GM10248 (cell line): ENCODE data around the gene OTULIN.

Source experiments
- CTCF ChIA-PET: fragments of 300-600 bp; sonication (Branson Sonifier 250); formaldehyde crosslinking; extraction: SDS; loops from one replicate; lab custom pipeline; 2021; ENCODE audit warnings: antibody characterized with exemption; lab: Yijun Ruan, JAX
- POLR2A ChIA-PET: fragments of 350-650 bp; sonication (Branson Sonifier 250); formaldehyde crosslinking; extraction: SDS; loops from one replicate; lab custom pipeline; 2020; ENCODE audit warnings: antibody characterized with exemption; lab: Yijun Ruan, JAX
- DNase-seq: peaks from one replicate; pipeline ENCODE4 v3.0.0; 2012; ENCODE audit errors: extremely low spot score
- TF ChIP-seq, protein P1 (sequence below): IDR thresholded peaks from 2 replicates; pipeline ENCODE4 v1.5.1; 2012; ENCODE audit warnings: mild to moderate bottlenecking, low read depth; ENCODE audit errors: extremely low read depth, missing control alignments, control extremely low read depth

OTULIN gene

DNA sequence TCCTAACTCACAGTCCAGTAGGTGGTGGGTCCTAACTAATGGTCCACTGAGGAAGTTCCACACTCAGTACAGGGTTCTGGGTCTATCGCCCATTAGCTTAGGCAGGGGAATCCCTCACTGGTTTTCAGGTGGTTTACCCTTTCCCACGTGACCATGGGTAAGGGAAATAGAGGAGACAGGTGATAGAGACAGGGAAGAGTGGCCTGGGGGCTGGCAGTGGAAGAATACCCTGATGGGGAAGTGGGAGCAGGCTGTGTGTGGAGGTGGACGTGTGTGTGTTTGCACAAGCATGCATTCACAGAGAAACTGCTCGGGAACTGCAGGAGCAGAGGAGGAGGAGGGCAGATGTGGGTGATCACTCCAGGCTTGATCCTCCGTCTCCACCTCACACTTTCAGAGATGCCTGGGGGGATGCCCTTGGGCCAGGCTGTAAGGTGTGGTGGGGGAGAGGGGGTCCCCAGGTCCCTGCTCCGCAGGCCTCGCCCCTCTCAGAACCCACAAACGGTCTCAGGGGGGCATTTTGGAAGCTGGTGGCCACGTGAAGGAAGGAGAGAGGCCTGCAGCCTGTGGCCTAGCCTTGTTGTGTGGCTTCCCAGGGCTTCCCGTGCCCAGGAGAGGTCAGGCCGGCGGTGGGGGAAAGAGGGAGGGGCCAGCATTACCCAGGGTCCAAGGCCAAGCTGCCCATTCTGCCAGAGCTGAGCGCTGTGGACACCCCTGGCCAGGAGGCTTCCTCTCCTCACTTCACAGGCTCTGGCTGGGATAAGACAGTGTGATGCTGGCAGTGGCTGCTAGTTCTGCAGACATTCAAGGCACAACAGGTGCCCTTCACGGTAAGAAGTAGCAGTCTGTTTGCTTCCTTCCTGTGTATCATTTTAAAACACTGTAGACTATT is 80.0 kb downstream of the OTULIN start:
- ChIA-PET CTCF (interaction anchor here (1.0 to 6.5 kb wide), 5 partner anchors 11 to 260 kb away, joined by 3 to 31 read pairs (median 8); no protein-coding TSS in a partner anchor), POLR2A (interaction anchor here (0.6 kb wide), 1 partner anchor 18 kb away, joined by 5 read pairs; no protein-coding TSS in a partner anchor)
- no peak for DNase-seq
- TF ChIP-seq, protein P1, sequence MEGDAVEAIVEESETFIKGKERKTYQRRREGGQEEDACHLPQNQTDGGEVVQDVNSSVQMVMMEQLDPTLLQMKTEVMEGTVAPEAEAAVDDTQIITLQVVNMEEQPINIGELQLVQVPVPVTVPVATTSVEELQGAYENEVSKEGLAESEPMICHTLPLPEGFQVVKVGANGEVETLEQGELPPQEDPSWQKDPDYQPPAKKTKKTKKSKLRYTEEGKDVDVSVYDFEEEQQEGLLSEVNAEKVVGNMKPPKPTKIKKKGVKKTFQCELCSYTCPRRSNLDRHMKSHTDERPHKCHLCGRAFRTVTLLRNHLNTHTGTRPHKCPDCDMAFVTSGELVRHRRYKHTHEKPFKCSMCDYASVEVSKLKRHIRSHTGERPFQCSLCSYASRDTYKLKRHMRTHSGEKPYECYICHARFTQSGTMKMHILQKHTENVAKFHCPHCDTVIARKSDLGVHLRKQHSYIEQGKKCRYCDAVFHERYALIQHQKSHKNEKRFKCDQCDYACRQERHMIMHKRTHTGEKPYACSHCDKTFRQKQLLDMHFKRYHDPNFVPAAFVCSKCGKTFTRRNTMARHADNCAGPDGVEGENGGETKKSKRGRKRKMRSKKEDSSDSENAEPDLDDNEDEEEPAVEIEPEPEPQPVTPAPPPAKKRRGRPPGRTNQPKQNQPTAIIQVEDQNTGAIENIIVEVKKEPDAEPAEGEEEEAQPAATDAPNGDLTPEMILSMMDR: no peak

DNA sequence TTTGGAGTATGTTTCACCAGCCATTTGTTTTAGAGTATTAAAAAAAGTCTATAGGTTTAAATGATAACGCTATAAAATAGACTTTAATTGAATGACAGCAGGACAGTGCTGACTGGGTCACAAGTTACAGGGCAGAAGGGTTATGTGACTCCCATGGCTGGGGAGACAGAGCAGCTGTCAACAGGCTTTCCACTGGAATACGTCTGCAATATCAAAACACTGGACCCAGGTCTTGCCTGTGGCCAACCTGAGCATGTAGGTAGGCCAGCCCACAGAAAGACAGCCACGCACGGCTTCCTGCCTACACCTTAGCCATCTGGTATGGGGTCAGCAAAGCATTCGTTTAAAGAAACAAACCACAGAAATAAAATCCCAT is 80.7 kb downstream of the OTULIN start:
- no peak for DNase-seq
- TF ChIP-seq, protein P1: no peak
- POLR2A ChIA-PET: no interaction called here
- CTCF ChIA-PET: interaction anchor here (1.5 to 6.5 kb wide), 3 partner anchors 18 to 259 kb away, joined by 4 to 31 read pairs (median 14); no protein-coding TSS in a partner anchor

DNA sequence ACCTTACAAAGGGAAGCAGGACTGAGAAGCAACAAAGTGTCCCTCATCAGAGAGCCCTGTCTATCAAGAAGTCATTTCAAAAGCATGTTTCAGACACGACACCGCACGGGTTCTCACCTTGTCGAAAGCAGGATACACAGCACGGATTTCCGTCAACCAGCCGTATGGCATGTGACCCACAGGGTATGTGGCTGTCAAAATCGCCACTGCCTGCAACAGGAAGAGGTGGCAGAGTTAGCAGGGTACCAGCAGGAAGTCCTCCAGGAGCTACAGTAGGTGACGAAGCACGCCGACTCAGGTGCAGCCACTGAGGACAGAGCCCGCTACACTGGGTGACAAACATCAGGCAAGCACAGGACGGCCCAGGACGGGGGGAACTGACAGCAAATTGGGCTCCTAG is 81.2 kb downstream of the OTULIN start:
- CTCF ChIA-PET: interaction anchor here (1.5 to 6.5 kb wide), 3 partner anchors 18 to 258 kb away, joined by 4 to 31 read pairs (median 14); no protein-coding TSS in a partner anchor
- DNase-seq: no peak

DNA sequence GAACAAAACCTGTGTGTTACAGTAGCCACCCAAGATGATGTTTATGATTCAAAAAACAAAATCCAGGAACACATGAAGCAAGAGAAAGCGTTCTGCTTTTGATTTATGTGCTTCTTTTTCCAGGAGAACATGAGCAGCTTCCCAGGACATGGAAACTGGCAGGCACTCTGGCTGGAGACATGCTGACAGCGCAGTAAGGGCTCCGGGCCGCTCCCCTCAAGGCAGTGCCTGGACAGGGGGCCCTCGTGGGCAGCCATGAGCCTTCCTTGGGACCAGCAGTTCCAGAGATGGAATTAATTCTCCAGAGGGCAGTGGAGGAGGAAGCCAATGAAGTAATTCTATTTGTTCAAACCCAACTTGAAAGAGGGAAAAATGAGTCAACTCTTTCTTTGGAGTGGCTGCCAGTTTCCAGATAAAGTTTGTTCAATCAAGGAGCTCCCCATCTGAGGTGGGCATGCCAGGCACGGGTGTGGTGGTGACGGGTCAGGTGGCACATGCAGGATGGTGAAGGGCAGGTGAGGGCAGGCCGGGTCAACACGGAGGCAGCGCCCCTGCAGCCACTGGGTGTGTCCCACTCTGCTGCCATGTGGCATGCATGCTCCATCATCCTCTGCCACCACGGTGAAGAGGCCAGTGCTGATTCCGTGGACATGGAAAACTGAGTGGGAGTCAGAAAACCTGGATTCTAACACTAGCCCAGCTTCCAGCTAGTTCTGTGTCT is 83.8 kb downstream of the OTULIN start:
- POLR2A ChIA-PET: no interaction called here
- TF ChIP-seq, protein P1: no peak
- CTCF ChIA-PET: interaction anchor here (0.9 to 1.7 kb wide), 3 partner anchors 16 to 21 kb away, joined by 3 read pairs; no protein-coding TSS in a partner anchor
- DNase-seq: no peak

More for the DNA sequence above, 81.2 kb downstream of the OTULIN start:
- POLR2A ChIA-PET: no interaction called here
- TF ChIP-seq, protein P1: no peak
